NCI-H2196 (cell line): Measurements from ENCODE around the gene NCF4.

Source experiments
- DNase-seq: peaks from one replicate; lab custom pipeline; 2025; ENCODE audit not compliant: unreplicated experiment; lab: John Stamatoyannopoulos, UW

Gene NCF4

GRCh38 chr22:36860821-36861659, at the start of gene NCF4:
TSS of gene NCF4 (plus strand) at chr22:36861006. CDS start at chr22:36861172, 166 bp downstream.
- no peak for DNase-seq

GRCh38 chr22:36811094-36811800, 49.6 kb upstream of the NCF4 start:
- DNase-seq = no peak

DNA sequence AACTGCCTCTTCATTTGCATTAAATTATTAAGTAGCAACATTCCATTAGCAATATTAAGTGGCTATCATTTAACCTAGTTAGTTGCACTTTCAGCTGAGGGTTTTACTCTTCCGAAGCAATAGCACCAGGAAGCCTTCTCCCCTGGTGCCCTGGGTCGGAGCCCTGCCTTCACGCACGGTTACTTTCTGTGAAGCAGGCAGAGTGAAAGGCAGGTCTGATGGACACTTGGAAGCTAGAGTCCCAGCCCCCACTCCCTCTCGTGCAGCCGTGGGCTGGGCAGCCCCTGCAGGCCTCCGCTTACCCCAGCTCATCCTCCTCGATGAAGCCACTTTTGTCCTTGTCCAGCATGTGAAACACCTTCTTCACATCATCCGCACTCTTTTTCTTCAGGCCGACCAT, 46.0 kb upstream of the NCF4 start:
- DNase-seq = no peak

DNA sequence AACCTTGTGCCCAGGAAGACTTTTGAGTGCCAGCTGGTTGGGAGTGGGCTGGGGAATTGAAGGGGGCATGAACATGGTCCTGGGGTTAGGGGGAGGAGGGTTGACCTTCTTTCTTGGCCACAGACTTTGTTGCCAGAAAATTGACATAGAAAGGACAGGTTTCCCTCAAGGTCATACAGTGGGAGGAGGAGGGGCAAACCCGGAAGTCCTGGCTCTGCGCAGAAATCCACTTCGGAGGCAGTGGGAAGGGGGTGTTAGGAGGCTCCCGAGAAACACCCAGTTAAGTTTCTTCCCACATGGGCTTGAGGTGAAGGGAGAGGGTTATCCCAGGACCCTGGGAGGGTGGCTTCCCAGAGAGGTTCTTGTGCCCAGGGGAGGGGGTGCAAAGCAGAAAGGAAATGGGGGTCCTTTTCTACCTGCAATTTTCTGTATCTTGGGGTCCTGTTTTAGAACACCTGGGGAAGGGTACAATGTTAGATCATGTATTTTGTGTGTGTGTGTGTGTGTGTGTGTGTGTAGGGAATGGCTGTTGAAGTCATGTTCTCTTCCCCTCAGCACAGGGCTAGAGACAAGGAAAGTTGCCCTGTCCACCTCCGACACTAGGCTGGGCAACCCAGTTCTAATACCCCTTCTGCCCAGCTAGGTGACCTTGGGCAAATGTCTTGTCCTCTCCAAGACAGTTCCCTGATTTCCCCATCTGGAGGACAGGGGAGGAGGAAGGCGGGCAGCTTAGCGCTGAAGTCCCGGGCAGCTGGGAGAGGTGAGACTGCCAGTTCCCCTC, 45.1 kb upstream of the NCF4 start:
- no peak for DNase-seq

DNA sequence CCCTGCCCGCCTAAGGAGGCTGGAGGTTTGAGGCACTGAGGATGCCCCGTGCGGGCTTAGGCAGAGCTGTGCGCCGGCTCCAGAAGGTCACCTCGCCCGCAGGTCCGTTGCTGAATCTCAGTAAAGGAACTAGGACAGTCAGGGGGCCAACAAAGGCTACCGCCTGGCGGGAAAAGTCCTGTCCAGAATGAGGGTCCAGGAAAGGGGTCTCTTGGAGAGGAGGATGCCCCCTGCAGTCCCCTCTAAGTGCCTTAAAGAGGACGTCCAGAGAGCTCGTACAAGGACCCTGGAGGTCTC, 44.5 kb upstream of the NCF4 start:
- no peak for DNase-seq

DNA sequence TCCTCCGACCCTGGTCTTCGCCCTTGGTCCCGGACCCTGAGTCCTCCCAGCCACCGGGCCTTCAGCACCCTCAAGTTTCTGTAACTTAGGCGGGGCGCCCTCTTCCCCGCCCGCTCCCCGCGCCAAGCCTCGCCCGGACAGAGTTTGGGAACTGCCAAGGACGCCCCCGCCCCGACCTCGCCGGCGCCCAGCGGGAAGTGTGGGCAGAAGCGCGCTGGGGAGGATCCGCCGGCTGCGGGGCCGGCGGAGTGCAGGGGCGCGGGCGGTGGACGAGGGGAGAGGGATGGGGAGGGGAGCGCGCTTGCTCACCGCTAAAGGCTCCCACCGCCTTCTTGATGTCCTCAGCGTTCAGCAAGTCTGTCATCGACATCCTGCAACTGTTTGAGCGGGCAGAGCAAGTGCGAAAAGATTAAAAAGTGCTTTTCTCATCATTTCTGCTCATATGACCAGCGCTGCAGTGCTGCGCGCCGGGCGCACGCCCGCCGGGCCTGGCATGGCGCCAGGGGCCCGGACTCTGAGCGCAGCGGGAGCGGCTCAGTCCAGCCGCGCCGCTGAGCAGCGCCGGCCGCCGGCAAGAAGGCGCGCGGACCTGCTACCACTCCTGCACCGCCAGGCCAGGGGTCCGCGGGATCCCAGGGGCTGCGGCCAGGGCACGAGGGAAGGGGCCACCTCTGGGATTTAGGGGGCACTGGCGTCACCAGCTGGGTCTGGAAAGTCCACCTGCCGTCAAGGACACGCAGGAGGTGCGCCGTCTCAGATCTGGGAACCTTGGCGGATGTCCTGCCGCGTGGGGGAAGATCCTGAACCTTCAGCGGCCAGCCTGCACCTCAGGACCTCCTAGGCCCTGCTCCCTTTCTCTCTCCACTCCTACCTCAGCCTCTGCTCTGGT, 43.9 kb upstream of the NCF4 start, which contains the start of gene PVALB:
PVALB (minus strand) TSS at position 400 of the 889 bp plus-strand sequence; CDS start at position 370, 30 bp downstream.
- DNase-seq = no peak

DNA sequence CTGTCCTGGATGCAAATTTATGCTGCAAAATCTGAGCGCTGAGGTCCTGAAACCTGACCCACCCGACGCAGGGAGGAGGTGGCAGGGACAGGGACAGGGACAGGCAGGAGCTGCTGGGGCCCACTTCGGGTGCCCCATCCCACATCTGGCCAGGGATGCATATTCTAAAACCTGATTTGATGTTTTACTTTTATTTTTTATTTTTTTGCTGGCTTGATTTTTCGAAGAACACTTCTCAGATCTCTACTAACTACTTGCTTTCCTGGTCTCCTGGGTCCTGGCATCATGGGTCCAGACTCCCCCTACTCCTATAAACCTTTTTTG, 43.3 kb upstream of the NCF4 start:
- DNase-seq = no peak

DNA sequence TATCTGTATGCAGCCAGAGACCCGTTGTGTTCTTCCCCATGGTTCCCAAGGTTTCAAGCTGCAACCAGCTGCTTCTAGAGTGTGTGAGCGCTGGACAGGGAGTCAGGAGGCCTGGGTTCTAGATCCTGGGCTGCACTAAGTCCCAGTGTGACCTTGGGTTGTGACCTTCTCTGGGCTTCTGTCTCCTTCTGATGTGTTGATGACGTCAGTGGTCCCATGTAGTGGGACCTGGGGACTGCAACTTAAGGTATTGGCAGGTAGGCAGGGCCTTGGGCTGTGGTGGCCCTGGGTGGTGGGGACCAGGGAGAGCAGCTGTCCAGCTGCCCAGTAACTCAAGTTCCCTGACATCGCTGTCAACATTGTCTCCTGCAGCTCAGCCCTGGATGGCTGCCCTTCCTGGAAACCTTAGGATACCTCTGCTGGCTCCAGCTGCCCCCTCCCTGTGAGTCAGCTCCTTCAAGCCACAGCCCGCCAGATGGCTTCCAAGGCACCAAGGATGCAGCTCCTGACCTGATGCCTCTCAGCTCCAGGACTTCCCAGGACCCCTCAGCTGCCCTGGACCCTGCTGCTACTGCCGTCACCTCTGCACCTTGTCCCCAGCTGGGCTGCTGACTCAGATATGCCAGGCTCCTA, 42.7 kb upstream of the NCF4 start:
- DNase-seq = no peak

GRCh38 chr22:36819112-36819511, 41.7 kb upstream of the NCF4 start:
- DNase-seq = no peak

DNA sequence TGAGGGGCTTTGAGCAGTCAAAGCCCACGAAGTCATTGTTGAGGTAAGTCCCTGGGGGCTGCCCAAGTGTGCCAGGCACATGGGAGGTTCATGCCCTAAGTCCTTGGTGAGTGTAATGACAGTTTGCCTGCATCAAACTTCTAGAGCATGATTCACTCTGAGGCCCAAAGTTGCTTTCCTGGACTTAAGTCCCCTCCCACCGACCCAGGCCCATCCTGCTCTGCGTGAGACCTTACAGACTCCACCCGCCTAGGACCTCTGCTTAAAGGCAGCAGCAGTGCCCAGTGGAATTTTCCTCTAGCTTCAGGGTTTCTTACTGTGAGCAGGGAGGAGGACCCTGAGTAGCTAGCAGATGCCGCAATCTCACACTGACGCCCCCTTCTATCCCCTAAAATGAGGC, 38.2 kb upstream of the NCF4 start:
- DNase-seq = no peak

DNA sequence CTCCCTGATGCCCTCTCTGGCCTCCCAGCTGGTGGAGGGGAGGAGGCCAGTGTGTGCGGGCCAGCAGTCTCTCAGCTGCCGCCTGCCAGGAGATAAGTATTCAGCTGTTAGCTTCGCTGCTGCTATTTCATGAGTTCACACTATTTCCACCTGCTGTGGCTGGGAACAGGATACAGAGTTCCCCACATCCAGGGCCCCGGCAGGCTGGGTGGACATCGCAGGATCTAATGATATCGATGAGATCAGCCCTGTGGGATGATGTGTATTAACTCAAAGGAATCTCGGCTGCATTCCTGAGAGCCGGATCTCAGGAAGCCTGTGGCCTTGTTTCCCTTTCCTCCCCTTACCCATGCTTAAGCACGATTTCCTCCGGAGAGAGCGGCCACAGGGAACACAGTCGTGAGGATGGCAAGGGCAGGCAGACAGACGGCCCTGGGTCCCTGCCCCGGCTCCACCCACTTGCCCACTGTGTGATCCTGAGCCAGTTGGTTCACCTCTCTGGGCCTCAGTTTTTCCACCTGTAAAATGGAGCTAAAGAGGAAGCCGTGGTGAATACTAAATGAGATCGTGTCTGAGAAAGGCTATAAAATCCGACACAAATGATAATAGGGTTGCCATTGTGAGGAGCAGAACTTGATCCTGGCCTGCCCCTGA, 37.5 kb upstream of the NCF4 start:
- DNase-seq = no peak

- DNase-seq = no peak
Measured at GRCh38 chr22:36824655-36825054, 36.2 kb upstream of the NCF4 start.

- DNase-seq = no peak
Measured at GRCh38 chr22:36826262-36826661, 34.5 kb upstream of the NCF4 start.

GRCh38 chr22:36828815-36829214, 32.0 kb upstream of the NCF4 start:
- no peak for DNase-seq

DNA sequence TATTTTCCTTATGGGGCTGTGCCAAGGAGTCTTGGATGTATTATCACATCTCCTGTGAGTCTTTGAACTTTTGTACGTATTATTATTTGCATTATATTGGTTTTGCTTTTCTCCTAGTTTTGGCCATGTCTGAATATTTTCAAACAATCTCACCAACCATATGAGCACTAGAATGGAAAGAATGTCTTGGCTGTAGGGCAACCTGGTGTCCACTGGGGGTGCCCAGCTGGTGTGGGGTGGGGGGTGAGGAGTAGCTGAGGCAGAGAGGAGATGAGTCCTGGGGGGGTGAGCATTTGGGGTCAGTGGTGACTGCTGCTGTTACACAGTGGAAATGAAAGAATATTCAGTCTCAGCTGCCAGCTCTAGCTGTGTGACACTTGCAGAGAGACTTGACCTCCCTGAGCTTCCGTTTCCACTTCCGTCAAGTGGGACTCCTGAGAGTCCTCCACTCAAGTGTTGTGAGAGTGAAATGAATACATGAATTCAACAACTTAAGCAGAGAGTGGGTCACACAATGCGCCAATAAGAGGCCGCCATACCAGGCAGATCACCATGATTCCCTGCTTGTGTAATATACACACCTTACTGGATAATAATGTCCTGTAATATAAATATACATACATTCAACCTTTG, 31.3 kb upstream of the NCF4 start:
- no peak for DNase-seq

DNA sequence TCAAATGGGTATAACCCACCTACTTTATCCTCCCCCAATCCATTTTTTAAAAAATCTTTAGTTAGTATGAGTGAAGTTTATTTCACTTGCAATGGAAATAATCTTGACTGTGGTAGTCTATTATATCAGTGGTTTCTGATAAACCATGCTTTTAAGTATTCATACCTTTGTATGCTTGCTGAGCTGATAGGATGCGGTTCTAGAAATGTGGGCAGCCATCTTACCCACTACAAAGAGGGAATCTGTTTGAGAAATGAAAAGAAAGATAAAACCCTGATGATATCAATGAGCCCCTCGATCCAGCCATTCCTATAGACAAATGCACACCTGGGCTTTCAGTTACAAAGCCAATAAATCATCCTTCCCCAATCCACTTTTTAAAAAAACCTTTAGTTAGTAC, 30.2 kb upstream of the NCF4 start:
- DNase-seq = no peak

DNA sequence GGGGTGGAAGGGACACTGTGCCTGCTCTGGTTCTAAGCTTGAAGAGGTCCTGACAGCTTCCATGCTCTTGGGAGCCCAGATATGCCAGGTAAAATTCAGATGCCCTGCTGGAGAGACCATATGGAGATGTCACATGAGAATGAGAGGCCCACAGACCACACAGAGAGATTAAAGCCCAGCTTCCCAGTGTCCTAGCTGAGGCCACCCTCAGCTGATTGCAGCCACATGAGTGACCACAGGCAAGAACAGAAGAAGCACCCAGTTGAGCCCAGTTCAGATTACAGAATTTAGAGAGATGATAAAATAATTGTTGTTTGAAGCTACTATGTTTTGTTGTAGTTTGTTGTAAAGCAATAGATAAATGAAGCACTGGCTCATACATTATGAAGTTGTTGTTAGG, 29.6 kb upstream of the NCF4 start:
- DNase-seq = no peak

DNA sequence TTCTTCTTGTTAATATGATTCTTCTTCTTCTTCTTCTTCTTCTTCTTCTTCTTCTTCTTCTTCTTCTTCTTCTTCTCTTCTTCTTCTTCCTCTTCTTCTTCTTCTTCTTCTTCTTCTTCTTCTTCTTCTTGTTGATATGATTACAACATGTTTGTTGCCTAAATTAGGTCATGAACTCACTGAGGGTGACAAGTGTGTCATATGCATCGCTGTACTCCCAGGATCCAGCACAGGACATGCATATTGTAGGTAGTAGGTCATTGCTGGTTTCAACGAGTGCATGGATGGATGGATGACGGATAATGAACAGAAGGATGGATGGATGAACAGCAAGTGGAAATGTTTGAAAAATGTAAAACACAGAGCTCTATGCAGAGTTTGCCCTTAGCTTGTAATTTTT, 29.1 kb upstream of the NCF4 start:
- no peak for DNase-seq

GRCh38 chr22:36833073-36833472, 27.7 kb upstream of the NCF4 start:
- no peak for DNase-seq

- DNase-seq = no peak
Measured at GRCh38 chr22:36835903-36836302, 24.9 kb upstream of the NCF4 start.
